Activated naive CD4-positive, alpha-beta T cell treated with anti-CD3 and anti-CD28 coated beads for 36 hours (primary cell): Measurements from ENCODE around the gene NELL2. TPM values are rescaled to one million over a fixed set of nuclear protein-coding genes. Genes with fewer than 3 reads are reported as not detected.
"Not testable (repeated sequence)": the region's sequence is repeated elsewhere in the genome, so short reads cannot be mapped to it uniquely, and the experiment has no call there.

ENCODE experiments used
- CTCF ChIA-PET: fragments of 350-600 bp; sonication (Branson Sonifier 250); formaldehyde crosslinking; loops from one replicate; lab custom pipeline; 2021; ENCODE audit warnings: antibody characterized with exemption; lab: Charles Lee
- DNase-seq: peaks from one replicate; pipeline ENCODE4 v3.0.0-alpha.2; 2020
- H3K27ac Mint-ChIP-seq: one replicate; pipeline ENCODE4 v1.8.0; 2021; ENCODE audit warnings: mild to moderate bottlenecking, mixed read lengths
- H3K27me3 Mint-ChIP-seq: one replicate; pipeline ENCODE4 v1.8.0; 2021; ENCODE audit warnings: low read depth, mixed read lengths
- H3K36me3 Mint-ChIP-seq: one replicate; pipeline ENCODE4 v1.8.0; 2021; ENCODE audit warnings: low read depth, mixed read lengths
- H3K4me1 Mint-ChIP-seq: one replicate; pipeline ENCODE4 v1.8.0; 2021; ENCODE audit warnings: low read depth, mixed read lengths
- H3K4me3 Mint-ChIP-seq: one replicate; pipeline ENCODE4 v1.8.0; 2021; ENCODE audit warnings: mild to moderate bottlenecking, moderate library complexity, mixed read lengths
- H3K9me3 Mint-ChIP-seq: one replicate; pipeline ENCODE4 v1.8.0; 2021; ENCODE audit warnings: mixed read lengths
- intact Hi-C: fragments of 100-400 bp; cut with micrococcal nuclease; formaldehyde crosslinking; loops from one replicate; pipeline ENCODE4 v1.15.1; 2023
- total RNA-seq, 2 experiments: library from RNA; stranded (reverse); gene quantifications; one replicate each; pipeline ENCODE4 v1.2.3, GENCODE V29; 2021

NELL2 gene
- total RNA-seq, 2 experiments from 2014 or later, result 61.9 to 72.2 TPM

- peaks cover 61% of the 10 kb centered on the region for H3K4me1 Mint-ChIP-seq
- H3K4me3 Mint-ChIP-seq, H3K27me3 Mint-ChIP-seq, H3K27ac Mint-ChIP-seq, H3K36me3 Mint-ChIP-seq, intact Hi-C loops, DNase-seq, CTCF ChIA-PET, H3K9me3 Mint-ChIP-seq: not testable (repeated sequence)
Measured at GRCh38 chr12:44821702-44822101, 54.4 kb downstream of the NELL2 start.

GRCh38 chr12:44819884-44820283 is 56.2 kb downstream of the NELL2 start:
- H3K4me3 Mint-ChIP-seq, result peak overlapping the region; percentile 12
- peak overlapping the region; percentile 88 for H3K27ac Mint-ChIP-seq
- peaks cover 2% of the 10 kb centered on the region for H3K9me3 Mint-ChIP-seq
- H3K27me3 Mint-ChIP-seq, result no peaks in the 10 kb centered on the region
- no peak for DNase-seq
- peaks cover 8% of the 10 kb centered on the region for H3K36me3 Mint-ChIP-seq
- CTCF ChIA-PET, result no interaction called here
- intact Hi-C loops, result no loop called here
- peaks cover 66% of the 10 kb centered on the region for H3K4me1 Mint-ChIP-seq

DNA sequence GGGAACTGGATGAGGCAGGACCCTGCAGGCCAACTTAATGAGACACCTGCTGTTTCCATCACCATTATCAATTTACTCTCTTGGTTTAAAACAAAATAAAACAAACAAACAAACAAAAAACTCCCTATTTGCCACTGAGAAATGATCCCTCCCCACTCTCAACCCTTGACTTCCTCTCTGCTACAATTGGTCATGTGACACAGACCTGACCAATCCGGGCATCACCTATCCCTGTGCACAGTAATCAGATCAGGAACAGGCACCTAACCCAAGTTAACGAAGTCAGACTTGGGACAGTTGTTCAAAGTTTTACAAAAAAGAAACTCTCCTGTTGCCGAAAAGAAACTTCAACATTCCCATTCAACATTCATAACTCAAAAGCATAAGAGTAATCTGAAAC is 58.4 kb downstream of the NELL2 start:
- peaks cover 6% of the 10 kb centered on the region for H3K36me3 Mint-ChIP-seq
- peak; percentile 58 for DNase-seq
- intact Hi-C loops, result no loop called here
- H3K27ac Mint-ChIP-seq, result peak overlapping the region; percentile 44
- CTCF ChIA-PET, result interaction anchor here (0.6 kb wide), 1 partner anchor 37 kb away, joined by 3 read pairs; no protein-coding TSS in a partner anchor
- H3K9me3 Mint-ChIP-seq, result peaks cover 2% of the 10 kb centered on the region
- H3K4me1 Mint-ChIP-seq, result peaks cover 67% of the 10 kb centered on the region
- H3K27me3 Mint-ChIP-seq, result no peaks in the 10 kb centered on the region
- no peak overlapping the region for H3K4me3 Mint-ChIP-seq

- CTCF ChIA-PET, result interaction anchor here (1.0 to 8.3 kb wide), 2 partner anchors 57 to 1167 kb away, joined by 3 to 128 read pairs; partner anchors contain the start of gene NELL2
- H3K27ac Mint-ChIP-seq, result peak overlapping the region; percentile 33
- intact Hi-C loops, result no loop called here
Measured at GRCh38 chr12:44816446-44817017, 59.6 kb downstream of the NELL2 start.

DNA sequence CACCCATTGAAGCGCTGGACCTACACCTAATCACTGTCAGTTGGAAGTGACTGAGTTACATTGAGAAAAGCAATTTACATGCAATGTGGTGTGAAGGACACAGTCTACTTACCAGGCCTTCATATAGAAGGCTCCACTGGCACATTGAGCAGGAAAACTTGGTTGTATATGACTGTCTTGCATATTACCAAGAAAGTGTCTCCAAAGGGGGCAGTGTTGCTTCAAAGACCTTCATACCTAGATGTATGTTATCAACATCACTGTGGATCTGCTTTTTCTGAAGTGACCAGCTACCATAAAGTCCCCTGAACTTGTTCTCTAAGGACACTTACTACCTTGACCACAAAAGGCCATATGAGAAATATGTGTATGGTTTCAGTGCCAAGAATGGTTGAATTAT is 64.1 kb downstream of the NELL2 start:
- Mint-ChIP-seq H3K9me3 (no peaks in the 10 kb centered on the region), H3K27ac (peak overlapping the region; percentile 71), H3K27me3 (no peaks in the 10 kb centered on the region), H3K36me3 (peaks cover 2% of the 10 kb centered on the region), H3K4me3 (no peak overlapping the region), H3K4me1 (peaks cover 42% of the 10 kb centered on the region)
- CTCF ChIA-PET, result interaction anchor here (0.6 to 8.3 kb wide), 16 partner anchors 11 to 137 kb away, joined by 3 to 128 read pairs (median 4); partner anchors contain the start of gene NELL2
- intact Hi-C loops, result loop anchor here (1.0 to 2.0 kb wide), 4 partner anchors 37 to 797 kb away; no protein-coding TSS in a partner anchor
- DNase-seq, result peak; percentile 67

More at GRCh38 chr12:44816446-44817017, 59.6 kb downstream of the NELL2 start:
- Mint-ChIP-seq H3K9me3 (peaks cover 2% of the 10 kb centered on the region), H3K4me1 (peaks cover 69% of the 10 kb centered on the region), H3K4me3 (no peak overlapping the region), H3K36me3 (peaks cover 6% of the 10 kb centered on the region), H3K27me3 (no peaks in the 10 kb centered on the region)
- DNase-seq, result no peak

DNA sequence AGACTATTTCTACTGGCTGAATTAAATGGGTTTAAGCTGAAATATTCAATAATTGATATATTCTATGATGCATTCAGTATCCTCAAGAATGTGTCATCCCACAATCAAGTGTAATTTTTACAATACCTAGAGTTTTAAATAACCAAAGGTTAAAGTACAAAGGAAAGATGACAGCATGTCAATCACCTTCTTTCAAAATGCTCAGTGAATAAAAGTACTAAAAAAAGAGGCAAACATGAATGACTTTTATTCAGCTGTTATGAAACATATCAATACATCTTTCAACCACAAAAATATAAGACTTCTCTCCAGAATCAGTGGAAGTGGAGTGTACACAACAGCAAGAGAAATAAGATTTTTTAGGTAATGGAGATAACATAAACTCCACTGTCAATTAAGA is 72.0 kb downstream of the NELL2 start:
- no peaks in the 10 kb centered on the region for H3K9me3 Mint-ChIP-seq
- no peak overlapping the region for H3K27ac Mint-ChIP-seq
- CTCF ChIA-PET, result interaction anchor here (1.2 kb wide), 1 partner anchor 145 kb away, joined by 4 read pairs; no protein-coding TSS in a partner anchor
- peaks cover 11% of the 10 kb centered on the region for H3K4me1 Mint-ChIP-seq
- intact Hi-C loops, result no loop called here
- no peak for DNase-seq
- H3K36me3 Mint-ChIP-seq, result no peaks in the 10 kb centered on the region
- no peaks in the 10 kb centered on the region for H3K27me3 Mint-ChIP-seq
- no peak overlapping the region for H3K4me3 Mint-ChIP-seq

GRCh38 chr12:44795970-44796369 is 80.1 kb downstream of the NELL2 start:
- Mint-ChIP-seq H3K27me3 (no peaks in the 10 kb centered on the region), H3K4me1 (peaks cover 17% of the 10 kb centered on the region), H3K9me3 (peaks cover 3% of the 10 kb centered on the region), H3K4me3 (no peak overlapping the region), H3K27ac (no peak overlapping the region), H3K36me3 (peaks cover 3% of the 10 kb centered on the region)
- DNase-seq, result no peak
- intact Hi-C loops, result loop anchor here (2.0 kb wide), 1 partner anchor 13 kb away; no protein-coding TSS in a partner anchor
- CTCF ChIA-PET, result no interaction called here

DNA sequence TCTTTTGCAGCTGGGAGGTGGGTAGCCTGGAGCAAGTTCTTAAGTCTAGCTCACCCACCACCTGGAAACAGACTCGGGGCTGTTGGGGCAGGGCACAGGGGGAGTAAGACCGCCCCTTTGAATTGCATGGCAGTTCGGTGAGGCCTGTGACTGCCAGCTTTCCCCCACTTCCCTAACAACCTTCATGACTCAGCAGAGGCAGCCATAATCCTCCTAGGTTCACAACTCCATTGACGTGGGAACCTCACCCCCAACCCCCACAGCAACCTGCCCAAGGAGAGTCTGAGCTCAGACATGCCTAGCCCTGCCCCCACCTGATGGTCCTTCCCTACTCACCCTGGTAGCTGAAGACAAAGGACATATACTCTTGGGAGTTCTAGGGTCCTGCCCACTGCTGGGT is 87.4 kb downstream of the NELL2 start:
- Mint-ChIP-seq H3K9me3 (peaks cover 10% of the 10 kb centered on the region), H3K27me3 (no peaks in the 10 kb centered on the region), H3K36me3 (peaks cover 25% of the 10 kb centered on the region), H3K4me3 (no peak overlapping the region), H3K27ac (no peak overlapping the region), H3K4me1 (peaks cover 46% of the 10 kb centered on the region)
- intact Hi-C loops, result no loop called here
- CTCF ChIA-PET, result interaction anchor here (0.9 to 1.7 kb wide), 2 partner anchors 14 to 88 kb away, joined by 3 to 7 read pairs; partner anchors contain the start of gene NELL2
- DNase-seq, result no peak

- intact Hi-C loops, result no loop called here
- H3K27ac Mint-ChIP-seq, result no peak overlapping the region
- peaks cover 7% of the 10 kb centered on the region for H3K9me3 Mint-ChIP-seq
- peaks cover 30% of the 10 kb centered on the region for H3K4me1 Mint-ChIP-seq
- peaks cover 17% of the 10 kb centered on the region for H3K36me3 Mint-ChIP-seq
- CTCF ChIA-PET, result interaction anchor here (0.8 to 1.1 kb wide), 4 partner anchors 18 to 94 kb away, joined by 3 to 5 read pairs (median 3); no protein-coding TSS in a partner anchor
- H3K27me3 Mint-ChIP-seq, result no peaks in the 10 kb centered on the region
- no peak overlapping the region for H3K4me3 Mint-ChIP-seq
- DNase-seq, result no peak
Measured at GRCh38 chr12:44780221-44780790, 95.8 kb downstream of the NELL2 start.

GRCh38 chr12:44779766-44780165 is 96.3 kb downstream of the NELL2 start:
- DNase-seq, result no peak
- intact Hi-C loops, result loop anchor here (10.0 kb wide), 2 partner anchors 765 to 825 kb away; no protein-coding TSS in a partner anchor
- CTCF ChIA-PET, result interaction anchor here (0.8 to 1.1 kb wide), 3 partner anchors 24 to 94 kb away, joined by 3 to 5 read pairs (median 3); no protein-coding TSS in a partner anchor
- Mint-ChIP-seq H3K4me1 (peaks cover 29% of the 10 kb centered on the region), H3K27me3 (no peaks in the 10 kb centered on the region), H3K36me3 (peaks cover 19% of the 10 kb centered on the region), H3K4me3 (no peak overlapping the region), H3K9me3 (peaks cover 7% of the 10 kb centered on the region), H3K27ac (no peak overlapping the region)

DNA sequence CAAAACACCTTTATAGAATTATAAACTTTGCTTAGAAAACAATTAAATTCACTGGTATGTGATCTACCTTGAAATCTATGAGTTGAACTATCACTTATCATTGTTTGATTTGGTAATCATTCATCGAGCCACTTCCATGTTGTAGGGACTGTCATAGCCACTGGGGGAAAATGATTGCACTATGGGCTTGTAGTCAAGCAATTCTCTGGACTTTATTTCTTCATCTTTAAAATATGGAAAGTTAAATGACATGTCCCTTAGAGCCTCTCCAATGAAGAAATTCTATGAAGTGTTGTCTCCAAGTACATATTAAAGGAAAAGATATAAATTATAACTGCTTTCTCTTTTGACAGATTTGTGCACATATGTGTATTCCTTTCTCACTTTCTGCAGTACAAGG is 97.3 kb downstream of the NELL2 start:
- no peak for DNase-seq
- no peak overlapping the region for H3K27ac Mint-ChIP-seq
- CTCF ChIA-PET, result no interaction called here
- intact Hi-C loops, result loop anchor here (10.0 kb wide), 2 partner anchors 764 to 824 kb away; no protein-coding TSS in a partner anchor
- H3K4me1 Mint-ChIP-seq, result peaks cover 20% of the 10 kb centered on the region
- H3K27me3 Mint-ChIP-seq, result no peaks in the 10 kb centered on the region
- no peak overlapping the region for H3K4me3 Mint-ChIP-seq
- H3K9me3 Mint-ChIP-seq, result peaks cover 7% of the 10 kb centered on the region
- peaks cover 20% of the 10 kb centered on the region for H3K36me3 Mint-ChIP-seq

DNA sequence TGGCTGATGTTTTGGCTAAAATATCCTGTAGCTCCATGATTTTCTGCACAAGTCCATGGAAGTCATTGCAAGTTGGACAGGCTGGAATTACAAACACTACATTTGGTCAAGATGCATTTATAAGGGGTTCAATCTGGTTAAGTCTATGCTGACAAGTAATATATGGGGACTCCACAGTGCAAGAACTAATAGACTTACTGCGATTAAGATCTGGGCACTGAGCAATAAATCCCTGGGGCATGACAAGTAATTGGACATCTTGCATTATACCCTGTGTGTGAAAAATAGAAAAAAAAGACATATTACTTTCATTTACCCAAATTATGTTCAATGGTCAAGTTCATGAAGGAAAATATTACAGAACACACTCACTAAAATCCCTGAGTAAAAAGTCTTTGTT is 99.1 kb downstream of the NELL2 start:
- no peaks in the 10 kb centered on the region for H3K27me3 Mint-ChIP-seq
- peaks cover 3% of the 10 kb centered on the region for H3K9me3 Mint-ChIP-seq
- CTCF ChIA-PET, result interaction anchor here (1.3 to 5.4 kb wide), 2 partner anchors 36 to 97 kb away, joined by 6 to 81 read pairs; partner anchors contain the start of gene NELL2
- H3K4me1 Mint-ChIP-seq, result peaks cover 18% of the 10 kb centered on the region
- H3K27ac Mint-ChIP-seq, result no peak overlapping the region
- intact Hi-C loops, result loop anchor here (10.0 kb wide), 2 partner anchors 762 to 822 kb away; no protein-coding TSS in a partner anchor
- no peak for DNase-seq
- peaks cover 19% of the 10 kb centered on the region for H3K36me3 Mint-ChIP-seq
- no peak overlapping the region for H3K4me3 Mint-ChIP-seq
